Natural killer cell (primary cell): ENCODE measurements around the gene HOXB5. TPM values are rescaled to one million over a fixed set of nuclear protein-coding genes. Genes with fewer than 3 reads are reported as not detected.

ENCODE experiments used
- ATAC-seq, 3 donors: fragments of 150-1000 bp in 2 of 3; fragments of 200-7000 bp in 1 of 3; cut with Tn5 transposase; 1 replicate in 1 of 3; 2 replicates in 2 of 3; pipeline ENCODE4 v1.10.0; 2021; ENCODE audit warnings: mild to moderate bottlenecking in 2 of 3, moderate library complexity in 2 of 3
- DNase-seq, 2 donors: peaks; one replicate each; pipeline versions ENCODE4 v3.0.0 to v3.0.0-alpha.2; 2013 to 2021; ENCODE audit warnings: mixed read lengths in 1 of 2
- H3K27ac ChIP-seq: one replicate; pipeline ENCODE4 v1.5.1; 2013; ENCODE audit warnings: mild to moderate bottlenecking, low read length
- H3K27me3 ChIP-seq: one replicate; pipeline ENCODE4 v1.6.1; 2013; ENCODE audit warnings: low read length; ENCODE audit not compliant: control insufficient read depth, insufficient read depth
- H3K36me3 ChIP-seq: one replicate; pipeline ENCODE4 v1.6.1; 2013; ENCODE audit warnings: low read length; ENCODE audit not compliant: control insufficient read depth, insufficient read depth
- H3K4me1 ChIP-seq: one replicate; pipeline ENCODE4 v1.6.1; 2013; ENCODE audit warnings: low read length; ENCODE audit not compliant: control insufficient read depth, insufficient read depth
- H3K4me3 ChIP-seq: one replicate; pipeline ENCODE4 v1.5.1; 2013; ENCODE audit warnings: low read length
- H3K9me3 ChIP-seq: one replicate; pipeline ENCODE4 v1.6.1; 2013; ENCODE audit warnings: low read length; ENCODE audit not compliant: control insufficient read depth, insufficient read depth
- H3K27ac Mint-ChIP-seq, 2 donors: one replicate each; pipeline ENCODE4 v1.8.0; 2022; ENCODE audit warnings: mild to moderate bottlenecking in 2 of 2, mixed read lengths in 2 of 2, moderate library complexity in 1 of 2
- H3K27me3 Mint-ChIP-seq, 2 donors: one replicate each; pipeline ENCODE4 v1.8.0; 2022; ENCODE audit warnings: low read depth in 2 of 2, mixed read lengths in 2 of 2
- H3K36me3 Mint-ChIP-seq: one replicate; pipeline ENCODE4 v1.8.0; 2022; ENCODE audit warnings: mixed read lengths
- H3K4me1 Mint-ChIP-seq, 2 donors: one replicate each; pipeline ENCODE4 v1.8.0; 2022; ENCODE audit warnings: mixed read lengths in 2 of 2
- H3K4me3 Mint-ChIP-seq: one replicate; pipeline ENCODE4 v1.8.0; 2022; ENCODE audit warnings: mild to moderate bottlenecking, moderate library complexity, mixed read lengths
- H3K9me3 Mint-ChIP-seq, 2 donors: one replicate each; pipeline ENCODE4 v1.8.0; 2022; ENCODE audit warnings: mixed read lengths in 2 of 2
- WGBS: methylation state at CpG from one replicate; pipeline ENCODE4 v1.1.7; 2013; ENCODE audit warnings: missing lambda C conversion rate; ENCODE audit not compliant: insufficient coverage; 5-methylcytosine and 5-hydroxymethylcytosine counted together
- intact Hi-C: fragments of 100-400 bp; cut with micrococcal nuclease; formaldehyde crosslinking; loops from one replicate; pipeline ENCODE4 v1.14.2; 2022
- total RNA-seq, 4 donors: library from RNA; stranded (reverse); fragments of 120-200 nt in 1 of 4; gene quantifications; one replicate each; pipeline versions ENCODE4 v1.2.3 to v1.2.4, GENCODE V29; 2013 to 2022
- TF ChIP-seq, protein P1 (sequence below): fragments of 200-600 bp; IDR thresholded peaks from one replicate; pipeline ENCODE4 v1.8.0; 2022; ENCODE audit warnings: antibody characterized with exemption

The HOXB5 gene
- total RNA-seq, 3 donors from 2014 or later (not counting 1 experiment from before 2014, with no cell fraction given): not detected

GRCh38 chr17:48553826-48554225 is 39.8 kb downstream of the HOXB5 start:
- no peaks in the 10 kb centered on the region for H3K9me3 Mint-ChIP-seq
- 100% methylated on average over 1 of the region's 1 CpG for WGBS
- H3K4me3 ChIP-seq: no peak overlapping the region
- peak overlapping the region; percentile 67 for H3K4me3 Mint-ChIP-seq
- peak overlapping the region; percentile 87 for H3K27ac Mint-ChIP-seq
- intact Hi-C loops: no loop called here
- no peak for DNase-seq
- H3K4me1 Mint-ChIP-seq: peaks cover 20 to 34% of the 10 kb centered on the region in 2 donors
- no peak overlapping the region for H3K27ac ChIP-seq
- H3K27me3 Mint-ChIP-seq: peaks cover 0 to 16% of the 10 kb centered on the region in 2 donors
- H3K27me3 ChIP-seq: no peaks in the 10 kb centered on the region
- no peaks in the 10 kb centered on the region for H3K9me3 ChIP-seq
- H3K36me3 Mint-ChIP-seq: no peaks in the 10 kb centered on the region
- TF ChIP-seq, protein P1, sequence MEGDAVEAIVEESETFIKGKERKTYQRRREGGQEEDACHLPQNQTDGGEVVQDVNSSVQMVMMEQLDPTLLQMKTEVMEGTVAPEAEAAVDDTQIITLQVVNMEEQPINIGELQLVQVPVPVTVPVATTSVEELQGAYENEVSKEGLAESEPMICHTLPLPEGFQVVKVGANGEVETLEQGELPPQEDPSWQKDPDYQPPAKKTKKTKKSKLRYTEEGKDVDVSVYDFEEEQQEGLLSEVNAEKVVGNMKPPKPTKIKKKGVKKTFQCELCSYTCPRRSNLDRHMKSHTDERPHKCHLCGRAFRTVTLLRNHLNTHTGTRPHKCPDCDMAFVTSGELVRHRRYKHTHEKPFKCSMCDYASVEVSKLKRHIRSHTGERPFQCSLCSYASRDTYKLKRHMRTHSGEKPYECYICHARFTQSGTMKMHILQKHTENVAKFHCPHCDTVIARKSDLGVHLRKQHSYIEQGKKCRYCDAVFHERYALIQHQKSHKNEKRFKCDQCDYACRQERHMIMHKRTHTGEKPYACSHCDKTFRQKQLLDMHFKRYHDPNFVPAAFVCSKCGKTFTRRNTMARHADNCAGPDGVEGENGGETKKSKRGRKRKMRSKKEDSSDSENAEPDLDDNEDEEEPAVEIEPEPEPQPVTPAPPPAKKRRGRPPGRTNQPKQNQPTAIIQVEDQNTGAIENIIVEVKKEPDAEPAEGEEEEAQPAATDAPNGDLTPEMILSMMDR: no peak
- H3K36me3 ChIP-seq: peaks cover 2% of the 10 kb centered on the region
- ATAC-seq: no peak
- H3K4me1 ChIP-seq: peaks cover 13% of the 10 kb centered on the region

GRCh38 chr17:48553190-48553547 is 40.4 kb downstream of the HOXB5 start:
- TF ChIP-seq, protein P1: no peak
- Mint-ChIP-seq H3K27me3 (peaks cover 0 to 10% of the 10 kb centered on the region in 2 donors), H3K4me3 (no peak overlapping the region), H3K4me1 (peaks cover 27 to 39% of the 10 kb centered on the region in 2 donors), H3K27ac (peak overlapping the region in 1 of 2 donors; percentile 87), H3K9me3 (no peaks in the 10 kb centered on the region), H3K36me3 (no peaks in the 10 kb centered on the region)
- WGBS: 85% methylated on average over 5 of the region's 5 CpGs
- Histone ChIP-seq H3K27me3 (no peaks in the 10 kb centered on the region), H3K36me3 (peaks cover 2% of the 10 kb centered on the region), H3K27ac (no peak overlapping the region), H3K4me1 (peaks cover 19% of the 10 kb centered on the region), H3K9me3 (no peaks in the 10 kb centered on the region), H3K4me3 (no peak overlapping the region)
- intact Hi-C loops: no loop called here
- ATAC-seq (no peak), DNase-seq (no peak)

- Histone ChIP-seq H3K27me3 (no peaks in the 10 kb centered on the region), H3K9me3 (no peaks in the 10 kb centered on the region), H3K36me3 (peaks cover 2% of the 10 kb centered on the region), H3K4me3 (no peak overlapping the region), H3K27ac (no peak overlapping the region), H3K4me1 (peaks cover 25% of the 10 kb centered on the region)
- 92% methylated on average over 2 of the region's 11 CpGs for WGBS
- Mint-ChIP-seq H3K36me3 (no peaks in the 10 kb centered on the region), H3K4me3 (no peak overlapping the region), H3K9me3 (no peaks in the 10 kb centered on the region), H3K27ac (no peak overlapping the region), H3K4me1 (peaks cover 32 to 44% of the 10 kb centered on the region in 2 donors), H3K27me3 (peaks cover 0 to 9% of the 10 kb centered on the region in 2 donors)
- ATAC-seq (no peak), DNase-seq (no peak)
- TF ChIP-seq, protein P1: no peak
- intact Hi-C loops: no loop called here
Measured at GRCh38 chr17:48552466-48553189, 41.0 kb downstream of the HOXB5 start.
